GM12872 (cell line): Measurements from ENCODE around the gene TULP3.

ENCODE experiments used
- CTCF ChIP-seq: IDR thresholded peaks from 3 replicates; pipeline ENCODE4 v1.5.1; 2011; ENCODE audit warnings: low read depth, mild to moderate bottlenecking, low read length, moderate library complexity; ENCODE audit not compliant: insufficient read depth

The TULP3 gene

DNA sequence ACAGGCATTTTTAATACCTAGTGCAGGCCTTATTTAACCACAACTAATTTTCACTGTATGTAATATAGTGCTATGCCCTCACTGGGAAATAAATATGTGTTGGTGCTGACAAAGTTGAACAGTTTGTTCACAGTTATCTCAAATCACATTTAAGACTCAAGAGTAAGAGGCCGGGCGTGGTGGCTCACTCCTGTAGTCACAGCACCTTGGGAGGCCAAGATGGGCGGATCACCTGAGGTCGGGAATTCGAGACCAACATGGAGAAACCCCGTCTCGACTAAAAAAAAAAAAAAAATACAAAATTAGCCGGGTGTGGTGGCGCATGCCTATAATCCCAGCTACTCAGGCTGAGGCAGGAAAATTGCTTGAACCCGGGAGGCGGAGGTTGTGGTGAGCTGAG lies 45.6 kb downstream of the TULP3 start:
- no peak for TF ChIP-seq CTCF

- no peak for TF ChIP-seq CTCF
These were observed 46.8 kb downstream of the TULP3 start for GRCh38 chr12:2937500-2937899.

DNA sequence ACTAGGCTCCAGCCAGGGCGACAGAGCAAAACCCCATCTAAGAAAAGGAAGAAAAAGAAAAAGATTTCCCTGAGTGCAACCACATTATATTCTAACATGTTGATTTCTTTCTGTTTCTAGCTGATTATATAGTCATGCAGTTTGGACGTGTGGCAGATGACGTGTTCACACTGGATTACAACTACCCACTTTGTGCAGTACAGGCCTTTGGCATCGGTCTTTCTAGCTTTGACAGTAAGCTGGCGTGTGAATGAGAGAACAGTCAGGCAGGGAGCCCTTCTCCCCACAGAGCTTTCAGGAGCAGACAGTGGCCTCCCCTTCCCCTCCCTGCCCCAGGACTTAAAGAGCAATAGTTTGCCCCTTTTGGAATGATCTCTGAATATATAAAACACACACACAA lies 48.5 kb downstream of the TULP3 start:
- no peak for TF ChIP-seq CTCF

DNA sequence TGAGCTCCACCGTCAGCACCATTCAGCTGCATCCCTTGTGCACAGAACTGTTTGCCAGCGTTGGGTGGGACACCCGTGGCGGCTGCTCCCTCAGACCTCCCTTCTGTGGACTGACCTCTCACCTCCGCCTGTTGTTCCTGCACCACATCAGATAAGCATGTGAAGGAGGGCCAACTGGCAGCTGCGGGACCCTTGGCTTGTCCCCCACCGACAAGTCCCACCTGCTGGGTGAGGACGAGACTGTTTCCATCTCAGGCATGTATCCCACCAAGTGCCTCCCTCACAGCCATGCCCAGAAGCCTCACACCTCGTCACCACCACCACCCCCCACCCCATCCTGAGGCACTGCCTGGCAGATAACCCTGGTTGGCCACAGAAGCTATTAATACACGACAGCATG lies 49.9 kb downstream of the TULP3 start:
- no peak for TF ChIP-seq CTCF

- TF ChIP-seq CTCF, result no peak
These were observed 50.8 kb downstream of the TULP3 start for GRCh38 chr12:2941524-2941923.

- peak; percentile 83 for TF ChIP-seq CTCF
These were observed 53.8 kb downstream of the TULP3 start for GRCh38 chr12:2944401-2945047.

DNA sequence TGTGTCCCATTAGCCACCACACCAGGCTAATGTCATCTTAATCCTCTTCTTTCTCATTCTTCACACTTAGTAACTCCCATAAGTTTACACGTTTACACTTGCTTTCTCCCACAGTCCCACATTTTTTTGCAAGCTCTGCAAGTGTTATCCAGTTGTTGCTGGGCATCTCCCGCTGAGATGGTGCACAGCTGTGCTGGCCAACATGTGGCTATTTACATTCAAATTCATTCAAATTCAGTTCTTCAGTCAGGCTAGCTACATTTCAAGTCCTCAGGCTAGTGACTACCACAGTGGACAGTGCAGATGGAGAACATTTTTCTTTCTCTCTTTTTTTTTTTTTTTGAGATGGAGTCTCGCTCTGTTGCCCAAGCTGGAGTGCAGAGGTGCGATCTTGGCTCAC lies 58.7 kb downstream of the TULP3 start:
- TF ChIP-seq CTCF, result no peak

- TF ChIP-seq CTCF, result no peak
These were observed 65.2 kb downstream of the TULP3 start for GRCh38 chr12:2955888-2956287.
